Activated CD8-positive, alpha-beta T cell treated with anti-CD3 and anti-CD28 coated beads for 36 hours (primary cell): ENCODE results near the gene CDH16. TPM values are rescaled to one million over a fixed set of nuclear protein-coding genes. Genes with fewer than 3 reads are reported as not detected.

Experiments used
- ATAC-seq: fragments of 200-7000 bp; cut with Tn5 transposase; one replicate; pipeline ENCODE4 v1.10.0; 2021; ENCODE audit warnings: mild to moderate bottlenecking, moderate library complexity
- CTCF ChIA-PET: fragments of 350-600 bp; sonication (Branson Sonifier 250); formaldehyde crosslinking; loops from one replicate; lab custom pipeline; 2021; ENCODE audit warnings: antibody characterized with exemption; lab: Charles Lee
- POLR2A ChIA-PET: fragments of 350-600 bp; sonication (Branson Sonifier 250); formaldehyde crosslinking; loops from one replicate; lab custom pipeline; 2021; ENCODE audit warnings: antibody characterized with exemption; lab: Charles Lee
- DNase-seq: peaks from one replicate; pipeline ENCODE4 v3.0.0-alpha.2; 2020
- H3K27ac Mint-ChIP-seq: one replicate; pipeline ENCODE4 v1.8.0; 2021; ENCODE audit warnings: mild to moderate bottlenecking, mixed read lengths
- H3K27me3 Mint-ChIP-seq: one replicate; pipeline ENCODE4 v1.8.0; 2021; ENCODE audit warnings: mixed read lengths
- H3K36me3 Mint-ChIP-seq: one replicate; pipeline ENCODE4 v1.8.0; 2021; ENCODE audit warnings: low read depth, mixed read lengths
- H3K4me1 Mint-ChIP-seq: one replicate; pipeline ENCODE4 v1.8.0; 2021; ENCODE audit warnings: low read depth, mixed read lengths
- H3K4me3 Mint-ChIP-seq: one replicate; pipeline ENCODE4 v1.8.0; 2021; ENCODE audit warnings: mild to moderate bottlenecking, moderate library complexity, mixed read lengths
- H3K9me3 Mint-ChIP-seq: one replicate; pipeline ENCODE4 v1.8.0; 2021; ENCODE audit warnings: mixed read lengths
- CTCF ChIP-seq: fragments of 200-600 bp; IDR thresholded peaks from one replicate; pipeline ENCODE4 v1.8.0; 2022; ENCODE audit warnings: antibody characterized with exemption, mild to moderate bottlenecking
- intact Hi-C: fragments of 100-400 bp; cut with micrococcal nuclease; formaldehyde crosslinking; loops from one replicate; pipeline ENCODE4 v1.10.0; 2022
- total RNA-seq, 2 experiments: library from RNA; stranded (reverse); gene quantifications; one replicate each; pipeline ENCODE4 v1.2.3, GENCODE V29; 2021

CDH16 gene
- total RNA-seq, 2 experiments from 2014 or later: not detected

- peak; percentile 87 for ATAC-seq
- intact Hi-C loops: loop anchor here (5.0 kb wide), 1 partner anchor 203 kb away; the partner anchor contains the start of genes FBXL8 and TRADD
- Mint-ChIP-seq H3K27me3 (peaks cover 31% of the 10 kb centered on the region), H3K27ac (no peak overlapping the region), H3K4me3 (no peak overlapping the region), H3K4me1 (peaks cover 13% of the 10 kb centered on the region), H3K9me3 (no peaks in the 10 kb centered on the region), H3K36me3 (no peaks in the 10 kb centered on the region)
- ChIA-PET CTCF (interaction anchor here (0.6 to 2.6 kb wide), 36 partner anchors 8 to 492 kb away, joined by 3 to 20 read pairs (median 4); partner anchors contain the start of genes B3GNT9, CDH16, CES4A and CIAO2B), POLR2A (interaction anchor here (1.3 kb wide), 1 partner anchor 25 kb away, joined by 3 read pairs; no protein-coding TSS in a partner anchor)
- peak; percentile 91 for DNase-seq
- TF ChIP-seq CTCF: peak; percentile 77
These were observed 35.5 kb upstream of the CDH16 start for GRCh38 chr16:66954097-66954659.

GRCh38 chr16:66953462-66954096 is 34.9 kb upstream of the CDH16 start:
- H3K27me3 Mint-ChIP-seq: peaks cover 37% of the 10 kb centered on the region
- intact Hi-C loops: loop anchor here (5.0 kb wide), 1 partner anchor 204 kb away; the partner anchor contains the start of genes FBXL8 and TRADD
- H3K4me1 Mint-ChIP-seq: peaks cover 10% of the 10 kb centered on the region
- no peak overlapping the region for H3K27ac Mint-ChIP-seq
- H3K36me3 Mint-ChIP-seq: no peaks in the 10 kb centered on the region
- ChIA-PET CTCF (interaction anchor here (0.6 to 2.6 kb wide), 36 partner anchors 8 to 244 kb away, joined by 3 to 20 read pairs (median 4); partner anchors contain the start of genes B3GNT9, CDH16, CES3 and CIAO2B), POLR2A (interaction anchor here (0.7 to 1.3 kb wide), 2 partner anchors 26 to 60 kb away, joined by 3 read pairs; no protein-coding TSS in a partner anchor)
- TF ChIP-seq CTCF: no peak
- no peaks in the 10 kb centered on the region for H3K9me3 Mint-ChIP-seq
- DNase-seq (no peak), ATAC-seq (peak; percentile 11)
- no peak overlapping the region for H3K4me3 Mint-ChIP-seq

- H3K4me1 Mint-ChIP-seq: peaks cover 15% of the 10 kb centered on the region
- no peaks in the 10 kb centered on the region for H3K9me3 Mint-ChIP-seq
- H3K36me3 Mint-ChIP-seq: no peaks in the 10 kb centered on the region
- no peak for ATAC-seq
- no peak for TF ChIP-seq CTCF
- intact Hi-C loops: loop anchor here (5.0 kb wide), 1 partner anchor 205 kb away; the partner anchor contains the start of genes FBXL8 and TRADD
- H3K27ac Mint-ChIP-seq: no peak overlapping the region
- DNase-seq: no peak
- ChIA-PET POLR2A (interaction anchor here (0.6 to 0.7 kb wide), 2 partner anchors 8 to 61 kb away, joined by 3 read pairs; partner anchors contain the start of gene CES3), CTCF (interaction anchor here (0.7 to 2.6 kb wide), 10 partner anchors 9 to 245 kb away, joined by 3 to 20 read pairs (median 4); partner anchors contain the start of genes CES3, E2F4 and MATCAP1)
- H3K27me3 Mint-ChIP-seq: peaks cover 43% of the 10 kb centered on the region
- no peak overlapping the region for H3K4me3 Mint-ChIP-seq
These were observed 33.9 kb upstream of the CDH16 start for GRCh38 chr16:66952430-66953110.

DNA sequence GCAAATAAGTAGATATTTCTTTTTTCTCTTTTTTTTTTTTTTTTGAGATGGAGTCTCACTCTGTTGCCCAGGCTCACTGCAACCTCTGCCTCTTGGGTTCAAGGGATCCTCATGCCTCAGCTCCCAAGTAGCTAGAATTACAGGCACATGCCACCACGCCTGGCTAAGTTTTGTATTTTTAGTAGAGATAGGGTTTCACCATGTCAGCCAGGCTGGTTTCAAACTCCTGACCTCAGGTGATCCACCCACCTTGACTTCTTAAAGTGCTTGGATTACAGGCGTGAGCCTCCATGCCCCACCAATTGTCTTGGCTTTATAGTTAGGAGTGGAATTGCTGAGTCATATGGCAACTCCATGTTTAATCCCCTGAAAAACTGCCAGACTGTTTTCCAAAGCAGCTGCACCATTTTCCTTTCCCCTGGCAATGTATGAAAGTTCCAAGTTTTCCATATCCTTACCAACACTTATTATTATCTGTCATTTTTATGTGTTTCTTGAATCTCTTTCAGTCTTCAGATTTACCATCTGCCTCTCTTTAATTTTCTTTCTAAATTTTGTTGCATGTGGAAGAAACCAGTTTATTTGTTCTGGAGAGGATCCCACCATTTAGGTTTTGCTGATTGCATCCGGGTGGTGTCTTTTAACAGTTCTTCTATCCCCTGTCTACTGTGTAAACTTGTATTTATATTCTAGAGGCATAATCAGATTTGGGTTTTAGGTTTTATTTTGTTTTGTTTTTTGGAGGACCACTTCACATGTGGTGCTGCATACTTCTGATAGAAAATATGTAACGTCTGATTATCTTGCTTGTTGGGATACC is 32.5 kb upstream of the CDH16 start:
- H3K27me3 Mint-ChIP-seq: peaks cover 43% of the 10 kb centered on the region

More for the DNA sequence above, 32.5 kb upstream of the CDH16 start:
- DNase-seq: no peak
- H3K36me3 Mint-ChIP-seq: no peaks in the 10 kb centered on the region
- no peak overlapping the region for H3K4me3 Mint-ChIP-seq
- intact Hi-C loops: loop anchor here (5.0 kb wide), 1 partner anchor 206 kb away; the partner anchor contains the start of genes FBXL8 and TRADD
- no peaks in the 10 kb centered on the region for H3K9me3 Mint-ChIP-seq
- ChIA-PET POLR2A (interaction anchor here (1.6 kb wide), 1 partner anchor 17 kb away, joined by 4 read pairs; the partner anchor contains the start of gene CIAO2B), CTCF (interaction anchor here (1.0 to 2.8 kb wide), 5 partner anchors 10 to 234 kb away, joined by 3 to 12 read pairs (median 10); partner anchors contain the start of genes CES3 and MATCAP1)
- no peak for TF ChIP-seq CTCF
- no peak for ATAC-seq
- no peak overlapping the region for H3K27ac Mint-ChIP-seq
- peaks cover 22% of the 10 kb centered on the region for H3K4me1 Mint-ChIP-seq
